Loucy (cell line): Measurements from ENCODE around the gene MSL1.

Source experiments
- CTCF ChIP-seq: fragments of 200-600 bp; sonication (generic); conservative IDR thresholded peaks from 2 replicates; pipeline ENCODE4 v1.5.1; 2014; ENCODE audit warnings: mild to moderate bottlenecking, antibody characterized with exemption, low read length
- EZH2phosphoT487 ChIP-seq: fragments of 200-600 bp; IDR thresholded peaks from 2 replicates; pipeline ENCODE4 v1.6.1; 2018; ENCODE audit warnings: antibody characterized with exemption, mild to moderate bottlenecking, moderate library complexity, borderline replicate concordance

GRCh38 chr17:40084477-40084876 lies 37.3 kb upstream of the MSL1 start:
- no peak for TF ChIP-seq CTCF
- no peak for TF ChIP-seq EZH2phosphoT487
